ENCODE measurements around the gene ZFAND3.
"Not testable (repeated sequence)": the region's sequence is repeated elsewhere in the genome, so short reads cannot be mapped to it uniquely, and the experiment has no call there.

ZFAND3 gene

GRCh38 chr6:37940074-37940847 is 120.7 kb downstream of the ZFAND3 start:
- peak; percentile 21 for DNase-seq

- DNase-seq: no peak
Observed at GRCh38 chr6:37941871-37942270, 122.3 kb downstream of the ZFAND3 start.

GRCh38 chr6:37942606-37943376 is 123.3 kb downstream of the ZFAND3 start:
- no peak for DNase-seq

GRCh38 chr6:37943436-37944058 is 124.0 kb downstream of the ZFAND3 start:
- no peak for DNase-seq

- DNase-seq: no peak
Observed at GRCh38 chr6:37946057-37946456, 126.5 kb downstream of the ZFAND3 start.

GRCh38 chr6:37947468-37947867 is 127.9 kb downstream of the ZFAND3 start:
- DNase-seq: no peak

GRCh38 chr6:37948584-37948983 is 129.1 kb downstream of the ZFAND3 start:
- DNase-seq: not testable (repeated sequence)

GRCh38 chr6:37952027-37952426 is 132.5 kb downstream of the ZFAND3 start:
- DNase-seq: no peak

GRCh38 chr6:37954791-37955190 is 135.3 kb downstream of the ZFAND3 start:
- DNase-seq: no peak

- no peak for DNase-seq
Observed at GRCh38 chr6:37956711-37957275, 137.3 kb downstream of the ZFAND3 start.

GRCh38 chr6:37959061-37959460 is 139.5 kb downstream of the ZFAND3 start:
- DNase-seq: no peak

GRCh38 chr6:37960139-37960935 is 140.8 kb downstream of the ZFAND3 start:
- DNase-seq: no peak

- not testable (repeated sequence) for DNase-seq
Observed at GRCh38 chr6:37962481-37963080, 143.1 kb downstream of the ZFAND3 start.

- no peak for DNase-seq
Observed at GRCh38 chr6:37965964-37966676, 146.6 kb downstream of the ZFAND3 start.

GRCh38 chr6:37966801-37967200 is 147.3 kb downstream of the ZFAND3 start:
- no peak for DNase-seq

- DNase-seq: peak; percentile 49
Observed at GRCh38 chr6:37967651-37968050, 148.1 kb downstream of the ZFAND3 start.

- DNase-seq: no peak
Observed at GRCh38 chr6:37971266-37971665, 151.7 kb downstream of the ZFAND3 start.

- DNase-seq: no peak
Observed at GRCh38 chr6:37971711-37972390, 152.3 kb downstream of the ZFAND3 start.

GRCh38 chr6:37972994-37973757 is 153.6 kb downstream of the ZFAND3 start:
- peak; percentile 92 for DNase-seq

- no peak for DNase-seq
Observed at GRCh38 chr6:37974381-37974780, 154.9 kb downstream of the ZFAND3 start.
